Measurements from ENCODE around the gene EPB41L4A.

Gene EPB41L4A

GRCh38 chr5:112122353-112122752, 296.7 kb downstream of the EPB41L4A start:
- TF ChIP-seq NFIC (IDR thresholded peaks at IDR 0.05) (no peak), TEAD4 (IDR thresholded peaks at IDR 0.05) (no peak), YY1 (IDR thresholded peaks at IDR 0.05; ENCODE audit: low read depth) (no peak), FOXM1 (IDR thresholded peaks at IDR 0.05; ENCODE audit: borderline replicate concordance, low read depth) (no peak), TCF12 (IDR thresholded peaks at IDR 0.05; ENCODE audit: low read depth) (no peak)

GRCh38 chr5:112121258-112121657, 297.8 kb downstream of the EPB41L4A start:
- TF ChIP-seq TEAD4 (IDR thresholded peaks at IDR 0.05) (no peak), CREB1 (IDR thresholded peaks at IDR 0.05; ENCODE audit: low read depth) (no peak), EP300 (IDR thresholded peaks at IDR 0.05; ENCODE audit: borderline replicate concordance) (no peak), TAF1 (IDR thresholded peaks at IDR 0.05; ENCODE audit: low read depth) (no peak), FOXM1 (IDR thresholded peaks at IDR 0.05; ENCODE audit: borderline replicate concordance, low read depth) (no peak), ZBTB7A (IDR thresholded peaks at IDR 0.05; ENCODE audit: low read depth) (no peak), YY1 (IDR thresholded peaks at IDR 0.05; ENCODE audit: low read depth) (no peak), EGR1 (IDR thresholded peaks at IDR 0.05) (no peak), REST (IDR thresholded peaks at IDR 0.05; ENCODE audit: low read depth) (no peak), TCF12 (IDR thresholded peaks at IDR 0.05; ENCODE audit: low read depth) (no peak), NFIC (IDR thresholded peaks at IDR 0.05) (no peak), RAD21 (IDR thresholded peaks at IDR 0.05; ENCODE audit: low read depth) (no peak), CEBPB (IDR thresholded peaks at IDR 0.05) (no peak)
- TF ChIP-seq, protein P1, sequence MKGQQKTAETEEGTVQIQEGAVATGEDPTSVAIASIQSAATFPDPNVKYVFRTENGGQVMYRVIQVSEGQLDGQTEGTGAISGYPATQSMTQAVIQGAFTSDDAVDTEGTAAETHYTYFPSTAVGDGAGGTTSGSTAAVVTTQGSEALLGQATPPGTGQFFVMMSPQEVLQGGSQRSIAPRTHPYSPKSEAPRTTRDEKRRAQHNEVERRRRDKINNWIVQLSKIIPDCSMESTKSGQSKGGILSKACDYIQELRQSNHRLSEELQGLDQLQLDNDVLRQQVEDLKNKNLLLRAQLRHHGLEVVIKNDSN (IDR thresholded peaks at IDR 0.05), result no peak
- TF ChIP-seq, protein P2, sequence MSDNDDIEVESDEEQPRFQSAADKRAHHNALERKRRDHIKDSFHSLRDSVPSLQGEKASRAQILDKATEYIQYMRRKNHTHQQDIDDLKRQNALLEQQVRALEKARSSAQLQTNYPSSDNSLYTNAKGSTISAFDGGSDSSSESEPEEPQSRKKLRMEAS (IDR thresholded peaks at IDR 0.05), result no peak

DNA sequence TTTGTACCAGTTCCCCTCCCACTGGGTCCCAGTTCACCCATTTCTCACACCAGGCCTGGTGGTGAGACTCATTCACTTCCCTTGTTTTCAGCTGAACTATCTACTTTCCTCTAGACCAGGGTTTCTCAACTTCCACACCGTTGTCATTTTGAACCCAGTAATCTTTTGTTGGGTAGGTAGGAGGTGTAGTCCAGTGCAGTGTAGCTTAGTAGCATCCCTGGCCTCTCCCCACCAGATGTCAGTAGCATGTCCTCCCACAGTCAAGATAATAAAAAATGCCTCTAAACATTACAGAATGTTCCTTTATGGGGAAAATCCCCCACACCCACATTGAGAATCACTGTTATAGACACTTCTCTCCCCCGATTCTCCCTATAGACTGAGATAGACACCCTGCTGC, 299.1 kb downstream of the EPB41L4A start:
- TF ChIP-seq ZBTB7A (IDR thresholded peaks at IDR 0.05; ENCODE audit: low read depth), result no peak
- TF ChIP-seq REST (IDR thresholded peaks at IDR 0.05; ENCODE audit: low read depth), result no peak

- TF ChIP-seq NFIC (IDR thresholded peaks at IDR 0.05) (no peak), EGR1 (IDR thresholded peaks at IDR 0.05) (no peak), RAD21 (IDR thresholded peaks at IDR 0.05; ENCODE audit: low read depth) (no peak), CREB1 (IDR thresholded peaks at IDR 0.05; ENCODE audit: low read depth) (no peak), EP300 (IDR thresholded peaks at IDR 0.05; ENCODE audit: borderline replicate concordance) (no peak), YY1 (IDR thresholded peaks at IDR 0.05; ENCODE audit: low read depth) (no peak), CEBPB (IDR thresholded peaks at IDR 0.05) (no peak), FOXM1 (IDR thresholded peaks at IDR 0.05; ENCODE audit: borderline replicate concordance, low read depth) (no peak), TCF12 (IDR thresholded peaks at IDR 0.05; ENCODE audit: low read depth) (no peak), TAF1 (IDR thresholded peaks at IDR 0.05; ENCODE audit: low read depth) (no peak), REST (IDR thresholded peaks at IDR 0.05; ENCODE audit: low read depth) (no peak), ZBTB7A (IDR thresholded peaks at IDR 0.05; ENCODE audit: low read depth) (no peak), TEAD4 (IDR thresholded peaks at IDR 0.05) (no peak)
- TF ChIP-seq, protein P2 (IDR thresholded peaks at IDR 0.05), result no peak
- TF ChIP-seq, protein P1 (IDR thresholded peaks at IDR 0.05), result no peak
Measured at GRCh38 chr5:112119508-112119907, 299.6 kb downstream of the EPB41L4A start.

GRCh38 chr5:112117551-112117950, 301.5 kb downstream of the EPB41L4A start:
- TF ChIP-seq TEAD4 (IDR thresholded peaks at IDR 0.05) (no peak), REST (IDR thresholded peaks at IDR 0.05; ENCODE audit: low read depth) (no peak), NFIC (IDR thresholded peaks at IDR 0.05) (no peak), CEBPB (IDR thresholded peaks at IDR 0.05) (no peak), FOXM1 (IDR thresholded peaks at IDR 0.05; ENCODE audit: borderline replicate concordance, low read depth) (no peak), EP300 (IDR thresholded peaks at IDR 0.05; ENCODE audit: borderline replicate concordance) (no peak), YY1 (IDR thresholded peaks at IDR 0.05; ENCODE audit: low read depth) (no peak), RAD21 (IDR thresholded peaks at IDR 0.05; ENCODE audit: low read depth) (no peak), EGR1 (IDR thresholded peaks at IDR 0.05) (no peak), TCF12 (IDR thresholded peaks at IDR 0.05; ENCODE audit: low read depth) (no peak), CREB1 (IDR thresholded peaks at IDR 0.05; ENCODE audit: low read depth) (no peak), ZBTB7A (IDR thresholded peaks at IDR 0.05; ENCODE audit: low read depth) (no peak), TAF1 (IDR thresholded peaks at IDR 0.05; ENCODE audit: low read depth) (no peak)
- TF ChIP-seq, protein P1 (IDR thresholded peaks at IDR 0.05), result no peak
- TF ChIP-seq, protein P2 (IDR thresholded peaks at IDR 0.05), result no peak

All from Ishikawa (cell line).